PC-3 (cell line): ENCODE measurements around the gene CDK5R1.

ENCODE experiments used
- CTCF ChIP-seq: fragments of 300-600 bp; sonication (generic); conservative IDR thresholded peaks from 2 replicates; pipeline ENCODE4 v1.5.1; 2017; ENCODE audit warnings: antibody characterized with exemption, low read depth, mild to moderate bottlenecking, low read length
- EZH2phosphoT487 ChIP-seq: fragments of 300-600 bp; sonication (generic); IDR thresholded peaks from 2 replicates; pipeline ENCODE4 v1.6.1; 2018; ENCODE audit warnings: mild to moderate bottlenecking, antibody characterized with exemption, low read length, borderline replicate concordance

- TF ChIP-seq CTCF (no peak), EZH2phosphoT487 (no peak)
These were observed 42.0 kb downstream of the CDK5R1 start for GRCh38 chr17:32528825-32529224.
